GM12878 (cell line): ENCODE results near the gene ASB3. TPM values are rescaled to one million over a fixed set of nuclear protein-coding genes. Genes with fewer than 3 reads are reported as not detected.

Source experiments
- ATAC-seq: fragments of 200-7000 bp; cut with Tn5 transposase; 3 replicates; pipeline ENCODE4 v1.9.1; 2020; ENCODE audit warnings: mild to moderate bottlenecking, moderate library complexity
- BruUV-seq: library from RNA; stranded (reverse); fragments of 400-500 nt; replicated peaks from 2 replicates; lab custom pipeline; 2021; lab: Mats Ljungman, UMichigan
- CTCF ChIA-PET: fragments of 300-600 bp; sonication (Branson Sonifier 250); formaldehyde crosslinking; extraction: SDS; loops from one replicate; lab custom pipeline; 2021; ENCODE audit warnings: inconsistent platforms; lab: Yijun Ruan, JAX
- POLR2A ChIA-PET: fragments of 350-600 bp; formaldehyde crosslinking; extraction: SDS; loops from one replicate; lab custom pipeline; 2021; ENCODE audit warnings: inconsistent platforms; lab: Charles Lee
- RAD21 ChIA-PET: fragments of 300-600 bp; sonication (Branson Sonifier 250); formaldehyde crosslinking; loops from one replicate; lab custom pipeline; 2023; ENCODE audit warnings: antibody characterized with exemption; ENCODE audit not compliant: unreplicated experiment; lab: Charles Lee
- SMC1A ChIA-PET: fragments of 300-600 bp; sonication (Branson Sonifier 250); formaldehyde crosslinking; loops from one replicate; lab custom pipeline; 2023; ENCODE audit not compliant: unreplicated experiment, uncharacterized antibody; lab: Charles Lee
- DNase-seq: peaks from one replicate; pipeline ENCODE4 v3.0.0-alpha.2; 2011; ENCODE audit warnings: low read depth, low spot score
- FAIRE-seq: peaks from 3 replicates; lab custom pipeline; 2011; peaks lifted over from hg19 to GRCh38; lab: Jason Lieb, UNC
- H2AFZ ChIP-seq: 2 replicates; pipeline ENCODE4 v1.6.0; 2011; ENCODE audit warnings: low read depth, low read length, control low read depth; ENCODE audit not compliant: control insufficient read depth
- H3K27ac ChIP-seq: 2 replicates; pipeline ENCODE4 v1.5.1; 2011; ENCODE audit warnings: control low read depth; ENCODE audit not compliant: control insufficient read depth, insufficient read depth
- H3K27me3 ChIP-seq, 2 experiments: replicated peaks in 1 of 2; 2 replicates each; pipeline versions ENCODE4 v1.6.0 to v1.6.1; 2011; ENCODE audit warnings: low read length in 1 of 2; ENCODE audit not compliant: control insufficient read depth in 2 of 2, insufficient read depth in 2 of 2
- H3K36me3 ChIP-seq, 2 experiments: 2 replicates each; pipeline ENCODE4 v1.5.1; 2011; ENCODE audit warnings: low read length in 1 of 2; ENCODE audit not compliant: control insufficient read depth in 2 of 2, insufficient read depth in 2 of 2
- H3K4me1 ChIP-seq: 2 replicates; pipeline ENCODE4 v1.6.1; 2011; ENCODE audit warnings: mild to moderate bottlenecking, low read length, moderate library complexity, mixed read lengths; ENCODE audit not compliant: control insufficient read depth, insufficient read depth
- H3K4me2 ChIP-seq: 2 replicates; pipeline ENCODE4 v1.6.0; 2011; ENCODE audit warnings: control low read depth; ENCODE audit not compliant: control insufficient read depth, insufficient read depth
- H3K4me3 ChIP-seq: fragments of 200-600 bp; sonication (generic); 2 replicates; pipeline ENCODE4 v1.5.1; 2016
- H3K79me2 ChIP-seq: 2 replicates; pipeline ENCODE4 v1.6.0; 2011; ENCODE audit warnings: low read length; ENCODE audit not compliant: control insufficient read depth, insufficient read depth
- H3K9ac ChIP-seq: 2 replicates; pipeline ENCODE4 v1.8.0; 2011; ENCODE audit warnings: low read length, control low read depth, mixed read lengths; ENCODE audit not compliant: control insufficient read depth, insufficient read depth
- H3K9me3 ChIP-seq: replicated peaks from 3 replicates; pipeline ENCODE4 v1.5.1; 2011; ENCODE audit warnings: mild to moderate bottlenecking, low read length; ENCODE audit not compliant: control insufficient read depth, insufficient read depth
- H4K20me1 ChIP-seq: 2 replicates; pipeline ENCODE4 v1.6.0; 2011; ENCODE audit not compliant: control insufficient read depth, insufficient read depth
- BRCA1 ChIP-seq: IDR thresholded peaks from 2 replicates; pipeline ENCODE4 v1.6.1; 2011; ENCODE audit warnings: low read depth, low read length, improper control_type of control experiment
- ELK1 ChIP-seq: IDR thresholded peaks from 2 replicates; pipeline ENCODE4 v1.6.1; 2012; ENCODE audit warnings: low read depth, low read length, improper control_type of control experiment
- FOS ChIP-seq: IDR thresholded peaks from 3 replicates; pipeline ENCODE4 v1.6.1; 2011; ENCODE audit warnings: borderline replicate concordance; ENCODE audit not compliant: insufficient read length; ENCODE audit errors: extremely low read depth
- HCFC1 ChIP-seq: fragments of 150-350 bp; IDR thresholded peaks from 2 replicates; pipeline ENCODE4 v1.6.1; 2014; ENCODE audit warnings: low read length
- NBN ChIP-seq: fragments of 450-650 bp; IDR thresholded peaks from 2 replicates; pipeline ENCODE4 v1.6.1; 2016
- NFXL1 ChIP-seq: fragments of 450-650 bp; IDR thresholded peaks from 2 replicates; pipeline ENCODE4 v1.6.1; 2017; ENCODE audit warnings: antibody characterized with exemption, mild to moderate bottlenecking, borderline replicate concordance
- NR2C2 ChIP-seq: IDR thresholded peaks from 2 replicates; pipeline ENCODE4 v1.6.1; 2011; ENCODE audit warnings: borderline replicate concordance, low read depth; ENCODE audit not compliant: control insufficient read depth, insufficient read length
- PAX8 ChIP-seq: fragments of 450-650 bp; IDR thresholded peaks from 2 replicates; pipeline ENCODE4 v1.6.1; 2017; ENCODE audit warnings: mild to moderate bottlenecking, moderate library complexity
- POLR2AphosphoS5 ChIP-seq: IDR thresholded peaks from 2 replicates; pipeline ENCODE4 v1.6.1; 2011; ENCODE audit warnings: mild to moderate bottlenecking, low read length, inconsistent platforms
- RFX5 ChIP-seq: IDR thresholded peaks from 2 replicates; pipeline ENCODE4 v1.6.1; 2011; ENCODE audit warnings: low read depth, low read length, improper control_type of control experiment
- SUZ12 ChIP-seq: fragments of 200-600 bp; sonication (generic); IDR thresholded peaks from one replicate; pipeline ENCODE4 v1.6.1; 2018; ENCODE audit warnings: antibody characterized with exemption, mild to moderate bottlenecking; ENCODE audit not compliant: unreplicated experiment
- TBL1XR1 ChIP-seq: IDR thresholded peaks from 2 replicates; pipeline ENCODE4 v1.6.1; 2012; ENCODE audit warnings: low read depth, low read length, improper control_type of control experiment
- TCF3 ChIP-seq: IDR thresholded peaks from 2 replicates; pipeline ENCODE4 v1.6.1; 2012; ENCODE audit warnings: low read depth, mild to moderate bottlenecking, low read length, borderline replicate concordance; ENCODE audit not compliant: insufficient read depth
- ZZZ3 ChIP-seq: IDR thresholded peaks from 2 replicates; pipeline ENCODE4 v1.6.1; 2011; ENCODE audit warnings: low read depth; ENCODE audit not compliant: control insufficient read depth, insufficient read length
- whole genome bisulfite sequencing: methylation state at CpG from one replicate; pipeline ENCODE4 v1.1.6; 2016; ENCODE audit warnings: low lambda C conversion rate; ENCODE audit not compliant: insufficient replicate concordance, insufficient coverage; ENCODE audit errors: missing lambda C conversion rate; 5-methylcytosine and 5-hydroxymethylcytosine counted together
- in situ Hi-C: fragments of 300-500 bp; cut with MboI; formaldehyde crosslinking; loops from 9 replicates; pipeline ENCODE4 v1.14.3; 2018; ENCODE audit warnings: mixed read lengths
- intact Hi-C: fragments of 100-400 bp; cut with micrococcal nuclease; formaldehyde crosslinking; loops from one replicate; pipeline ENCODE4 v1.14.2; 2022; ENCODE audit not compliant: unreplicated experiment
- polyA plus RNA-seq, 11 experiments: library from polyadenylated mRNA; depleted of rRNA in 4 of 11; unstranded in 6 of 11; stranded (reverse) in 5 of 11; fragments of >200 nt; fragmentation: Nextera tagmentation in 4 of 11; fragmentation: Illumina TruSeq in 1 of 11; extraction: Ambion mirVana in 4 of 11; extraction: Trizol in 1 of 11; gene quantifications; 1 replicate in 1 of 11; 2 replicates in 10 of 11; pipeline versions ENCODE4 v1.2.1 to v1.2.3, GENCODE V29; 2011 to 2016; ENCODE audit warnings: inconsistent platforms in 2 of 11, missing spikeins in 2 of 11, low read depth in 1 of 11
- total RNA-seq, 4 experiments: library from RNA; depleted of rRNA in 3 of 4; stranded (reverse); fragments of >200 nt in 3 of 4; fragmentation: Illumina TruSeq in 1 of 4; extraction: Trizol in 1 of 4; gene quantifications; 2 replicates each; pipeline versions ENCODE4 v1.2.1 to v1.2.3, GENCODE V29; 2013 to 2021

Gene ASB3
- total and polyA plus RNA-seq, 10 of the 15 experiments (the other 5 are each of a cell fraction or from before 2014, with no cell fraction given), result 16.4 to 30.9 (median 22.6) TPM

- FAIRE-seq, result no peak
- ChIA-PET CTCF (no interaction called here), POLR2A (no interaction called here), RAD21 (no interaction called here), SMC1A (interaction anchor here (1.0 kb wide), 1 partner anchor 8 kb away, joined by 3 read pairs; no protein-coding TSS in a partner anchor)
- intact Hi-C loops, result no loop called here
- Histone ChIP-seq H3K9ac (no peak overlapping the region), H2AFZ (no peak overlapping the region), H3K4me1 (no peaks in the 10 kb centered on the region), H3K27me3 (no peaks in the 10 kb centered on the region), H3K4me3 (no peak overlapping the region), H3K9me3 (no peaks in the 10 kb centered on the region), H3K36me3 (no peaks in the 10 kb centered on the region), H4K20me1 (no peaks in the 10 kb centered on the region), H3K4me2 (no peak overlapping the region), H3K79me2 (no peaks in the 10 kb centered on the region), H3K27ac (no peak overlapping the region)
- no TSS peak for BruUV-seq
- TF ChIP-seq ZZZ3 (no peak), SUZ12 (no peak), BRCA1 (no peak), FOS (no peak), NFXL1 (no peak), NBN (no peak), TCF3 (no peak), TBL1XR1 (no peak), RFX5 (no peak), NR2C2 (no peak), HCFC1 (no peak), PAX8 (no peak), POLR2AphosphoS5 (no peak), ELK1 (no peak)
- no peak for DNase-seq
- WGBS, result 8% methylated on average over 1 of the region's 1 CpG
- no peak for ATAC-seq
- in situ Hi-C loops, result no loop called here
These were observed 153.3 kb downstream of the ASB3 start for GRCh38 chr2:53633441-53633840.
